Renal pelvis (tissue), 4 donors: Measurements from ENCODE around the gene CDK2AP2. TPM values are rescaled to one million over a fixed set of nuclear protein-coding genes. Genes with fewer than 3 reads are reported as not detected.
"Not testable (repeated sequence)": the region's sequence is repeated elsewhere in the genome, so short reads cannot be mapped to it uniquely, and the experiment has no call there.

Experiments used
- DNase-seq: peaks from one replicate; pipeline ENCODE4 v3.0.0-alpha.2; 2013
- polyA plus RNA-seq, 3 donors: library from polyadenylated mRNA; unstranded; fragments of 120-200 nt; gene quantifications; one replicate each; pipeline ENCODE4 v1.2.1, GENCODE V29; 2013; ENCODE audit not compliant: insufficient read length in 3 of 3

The CDK2AP2 gene
- polyA plus RNA-seq, 3 donors: 55.7 to 61.8 (median 58.3) TPM

GRCh38 chr11:67493548-67494370 lies 14.2 kb downstream of the CDK2AP2 start:
- no peak for DNase-seq

GRCh38 chr11:67492801-67493547 lies 15.0 kb downstream of the CDK2AP2 start:
- DNase-seq: no peak

DNA sequence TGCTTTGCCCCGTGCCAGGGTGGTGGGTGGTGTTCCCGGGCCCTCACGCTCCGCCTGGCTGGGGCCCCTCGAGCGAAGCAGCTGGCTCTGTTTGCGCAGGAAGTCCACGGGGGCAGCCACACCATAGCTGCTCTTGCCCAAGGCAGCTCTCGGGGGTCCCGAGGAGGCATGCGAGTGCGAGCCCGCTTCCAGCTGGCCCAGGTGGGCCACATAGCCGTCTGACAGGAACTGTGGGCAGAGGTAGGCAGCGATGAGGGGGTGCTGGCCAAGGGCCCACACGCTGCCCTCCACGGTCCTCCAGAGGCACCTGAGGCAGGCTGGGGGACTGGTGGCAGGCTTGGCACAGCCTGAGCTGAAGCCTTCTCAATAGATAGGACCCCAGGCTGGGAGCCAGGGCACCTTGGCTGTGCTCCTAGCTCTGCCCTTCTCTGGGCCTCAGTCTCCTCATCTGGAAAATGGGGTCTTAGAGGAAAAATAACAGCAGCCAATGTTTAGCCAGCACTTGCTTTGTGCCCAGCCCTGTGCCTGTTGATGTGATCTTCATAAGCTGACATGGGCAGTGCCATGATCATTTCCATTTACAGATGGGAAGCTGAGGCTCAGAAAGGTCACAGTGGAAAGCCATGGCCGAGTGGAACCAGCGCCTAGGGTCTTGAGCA lies 15.8 kb downstream of the CDK2AP2 start:
- DNase-seq: no peak

- DNase-seq: no peak
Observed at GRCh38 chr11:67491276-67492068, 16.5 kb downstream of the CDK2AP2 start.

GRCh38 chr11:67490727-67491065 lies 17.3 kb downstream of the CDK2AP2 start:
- no peak for DNase-seq

- no peak for DNase-seq
Observed at GRCh38 chr11:67489885-67490726, 17.9 kb downstream of the CDK2AP2 start.

GRCh38 chr11:67489203-67489884 lies 18.6 kb downstream of the CDK2AP2 start:
- DNase-seq: no peak

- no peak for DNase-seq
Observed at GRCh38 chr11:67486481-67487195, 21.3 kb downstream of the CDK2AP2 start.

DNA sequence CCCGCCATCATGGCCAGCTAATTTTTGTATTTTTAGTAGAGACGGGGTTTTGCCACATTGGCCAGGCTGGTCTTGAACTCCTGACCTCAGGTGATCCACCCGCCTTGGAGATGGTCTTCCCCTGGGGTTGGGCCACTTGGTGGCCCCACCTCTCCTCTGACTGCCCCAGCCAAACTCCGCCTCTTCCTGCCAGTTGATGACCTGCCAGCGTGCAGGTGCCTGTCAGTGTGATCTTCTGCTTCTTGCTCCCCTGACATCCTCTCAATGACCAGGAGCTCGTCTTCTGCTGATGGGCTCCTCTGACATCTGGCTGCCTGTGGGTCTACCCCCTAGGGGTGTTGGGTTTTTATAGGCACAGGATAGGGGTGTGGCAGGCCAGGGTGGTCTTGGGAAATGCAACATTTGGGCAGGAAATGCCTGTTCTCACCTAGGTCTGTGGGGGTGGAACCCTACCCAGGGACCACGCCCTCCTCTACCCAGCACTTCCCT lies 22.0 kb downstream of the CDK2AP2 start:
- DNase-seq: not testable (repeated sequence)

DNA sequence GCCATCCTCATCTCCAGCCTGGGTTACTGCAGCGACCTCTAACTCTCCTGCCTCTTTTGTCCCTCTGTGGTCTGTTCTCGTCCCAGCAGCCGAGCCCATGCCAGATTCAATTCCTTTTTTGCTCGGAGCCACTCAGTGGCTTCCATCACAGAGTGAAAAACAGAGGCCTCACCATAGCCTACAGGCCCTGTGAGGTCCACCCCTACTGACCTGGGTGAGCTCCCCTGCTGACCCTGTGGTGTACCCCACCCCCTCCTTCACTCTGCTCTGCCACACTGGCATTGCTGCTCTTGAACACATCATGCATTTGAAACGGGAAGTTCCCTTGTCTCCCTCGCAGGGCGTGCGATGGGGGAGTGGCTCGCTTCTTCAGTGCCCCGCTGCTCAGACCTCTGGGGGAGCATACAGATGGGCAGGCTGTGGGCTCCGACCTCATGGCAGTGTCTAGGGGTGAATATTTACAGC lies 23.1 kb downstream of the CDK2AP2 start:
- DNase-seq: no peak

DNA sequence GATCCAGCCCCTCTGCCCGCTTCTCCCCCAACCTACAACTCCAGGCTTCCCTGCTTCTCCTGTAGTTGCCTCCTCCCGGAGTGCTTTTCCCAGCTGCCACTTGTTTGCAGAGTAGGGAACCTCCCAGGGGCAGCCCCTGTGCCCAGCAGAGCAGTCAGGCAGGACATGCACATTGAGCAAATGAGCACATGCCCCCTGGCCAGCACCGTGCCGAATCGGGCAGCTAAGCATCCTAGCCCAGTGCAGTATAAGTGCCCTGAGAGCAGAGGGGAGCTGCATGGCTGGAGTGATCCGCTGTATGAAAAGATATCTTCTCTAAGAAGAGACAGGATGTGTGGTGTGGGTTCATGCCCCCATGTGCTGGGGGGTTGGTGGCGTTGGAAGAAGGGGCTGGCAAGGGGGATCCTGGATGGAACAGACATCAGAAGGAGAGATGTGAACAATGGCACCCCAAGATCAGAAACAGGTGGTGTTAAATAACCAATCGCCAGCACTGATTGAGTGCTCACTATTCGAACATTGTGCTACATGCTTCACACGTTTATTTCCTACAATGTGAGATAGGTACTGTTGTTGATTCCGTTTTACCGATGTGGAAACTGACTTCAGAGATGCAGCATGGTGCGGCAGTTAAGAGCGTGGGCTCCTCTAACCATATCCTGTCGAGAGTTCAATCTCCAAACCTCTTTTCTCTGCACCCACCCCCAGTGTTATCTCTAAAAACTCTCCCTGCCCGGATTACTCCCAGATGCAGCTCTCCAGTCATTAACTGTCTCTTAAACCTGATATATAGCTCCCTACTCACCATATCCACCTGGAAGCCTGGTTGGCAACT lies 23.9 kb downstream of the CDK2AP2 start:
- DNase-seq: peak; percentile 28

DNA sequence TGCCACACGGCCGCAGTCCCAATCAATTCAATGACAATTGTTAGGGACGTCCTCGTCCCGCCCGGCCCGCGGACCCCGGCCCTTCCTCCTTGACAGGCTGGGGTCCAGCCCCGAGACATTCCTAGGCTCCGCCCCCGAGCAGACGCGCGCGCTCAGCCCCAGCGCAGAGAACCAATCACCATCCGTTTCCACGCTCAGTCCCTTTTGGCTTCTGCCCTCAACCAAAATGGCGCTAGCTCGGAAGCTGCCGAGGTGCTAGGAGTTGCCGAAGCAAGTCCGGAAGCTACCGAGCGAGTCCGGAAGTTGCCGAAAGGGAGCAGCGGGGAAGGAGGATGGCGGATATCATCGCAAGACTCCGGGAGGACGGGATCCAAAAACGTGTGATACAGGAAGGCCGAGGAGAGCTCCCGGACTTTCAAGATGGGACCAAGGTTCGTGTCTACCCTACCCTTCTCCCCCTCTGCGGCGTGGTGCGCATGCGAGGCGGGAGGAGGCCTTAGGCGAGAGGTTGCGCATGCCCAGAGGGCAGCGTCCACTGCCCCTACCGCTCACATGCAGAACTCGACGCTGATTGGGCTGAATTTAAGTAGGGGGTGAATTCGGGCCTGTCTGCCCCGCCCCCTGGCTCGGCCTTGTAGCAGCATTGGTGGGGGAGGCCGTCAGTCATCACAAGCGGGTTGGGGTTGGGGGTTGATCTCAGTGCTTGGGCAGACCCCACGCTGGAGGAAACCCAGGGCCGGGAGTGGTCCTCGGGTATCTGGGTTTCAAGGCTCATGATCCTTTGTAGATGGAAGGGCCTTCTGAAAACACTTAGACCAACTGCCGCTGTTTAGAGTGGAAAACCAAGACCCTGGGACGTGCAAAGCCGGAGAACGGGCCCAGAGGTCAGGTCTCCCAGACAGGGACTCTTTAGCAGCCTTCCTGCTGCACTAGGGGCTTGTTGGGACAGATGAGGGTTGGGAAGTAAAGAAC lies 24.8 kb downstream of the CDK2AP2 start, which contains the start of gene AIP:
AIP (plus strand) TSS at position 200 of the 972 bp plus-strand sequence; CDS start at position 333, 133 bp downstream.
- peak; percentile 99 for DNase-seq

DNA sequence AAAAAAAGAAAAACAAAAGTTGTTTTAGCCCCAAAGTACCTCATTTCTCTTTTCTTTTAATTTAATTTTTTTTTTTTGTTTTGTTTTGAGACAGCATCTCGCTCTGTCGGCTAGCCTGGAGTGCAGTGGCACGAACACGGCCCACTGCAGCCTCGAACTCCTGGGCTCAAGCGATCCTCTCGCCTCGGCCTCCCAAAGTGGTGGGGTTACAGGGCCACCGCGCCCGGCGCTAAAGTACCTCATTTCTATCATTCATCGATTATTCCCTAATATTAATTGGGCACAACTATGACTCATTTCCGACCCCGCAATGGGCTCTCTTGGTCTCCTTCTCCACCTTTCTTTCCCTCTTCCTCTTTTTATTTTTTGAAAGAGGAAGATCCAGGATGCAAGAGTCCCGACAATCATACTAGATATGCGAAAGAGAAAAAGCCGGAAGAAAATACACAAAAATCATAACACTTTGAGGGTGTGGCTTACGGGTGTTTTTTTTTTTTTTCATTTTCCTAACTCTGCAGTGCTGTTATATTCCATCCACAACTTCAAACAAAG lies 25.6 kb downstream of the CDK2AP2 start:
- no peak for DNase-seq

GRCh38 chr11:67477344-67478050 lies 30.5 kb downstream of the CDK2AP2 start:
- DNase-seq: not testable (repeated sequence)

DNA sequence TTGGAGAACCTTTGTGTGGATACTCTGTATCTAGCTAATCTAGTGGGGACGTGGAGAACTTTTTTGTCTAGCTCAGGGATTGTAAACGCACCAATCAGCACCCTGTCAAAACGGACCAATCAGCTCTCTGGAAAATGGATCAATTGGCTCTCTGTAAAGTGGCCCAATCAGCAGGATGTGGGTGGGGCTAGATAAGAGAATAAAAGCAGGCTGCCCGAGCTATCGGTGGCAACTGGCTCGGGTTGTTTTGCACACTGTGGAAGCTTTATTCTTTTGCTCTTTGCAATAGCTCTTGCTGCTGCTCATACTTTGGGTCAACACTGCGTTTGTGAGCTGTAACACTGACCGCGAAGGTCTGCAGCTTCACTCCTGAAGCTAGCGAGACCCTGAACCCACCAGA lies 31.3 kb downstream of the CDK2AP2 start:
- not testable (repeated sequence) for DNase-seq

- DNase-seq: no peak
Observed at GRCh38 chr11:67472882-67473281, 35.1 kb downstream of the CDK2AP2 start.
